AG20443 (cell line): ENCODE results near the gene GNG14.
A peak's percentile ranks its signal among the peaks of the same experiment; 100 is the strongest.
"Not testable (repeated sequence)": the region's sequence is repeated elsewhere in the genome, so short reads cannot be mapped to it uniquely, and the experiment has no call there.

Experiments
- DNase-seq: peaks from one replicate; pipeline ENCODE4 v3.0.0; 2012; ENCODE audit warnings: low spot score, mixed read lengths

Gene GNG14

DNA sequence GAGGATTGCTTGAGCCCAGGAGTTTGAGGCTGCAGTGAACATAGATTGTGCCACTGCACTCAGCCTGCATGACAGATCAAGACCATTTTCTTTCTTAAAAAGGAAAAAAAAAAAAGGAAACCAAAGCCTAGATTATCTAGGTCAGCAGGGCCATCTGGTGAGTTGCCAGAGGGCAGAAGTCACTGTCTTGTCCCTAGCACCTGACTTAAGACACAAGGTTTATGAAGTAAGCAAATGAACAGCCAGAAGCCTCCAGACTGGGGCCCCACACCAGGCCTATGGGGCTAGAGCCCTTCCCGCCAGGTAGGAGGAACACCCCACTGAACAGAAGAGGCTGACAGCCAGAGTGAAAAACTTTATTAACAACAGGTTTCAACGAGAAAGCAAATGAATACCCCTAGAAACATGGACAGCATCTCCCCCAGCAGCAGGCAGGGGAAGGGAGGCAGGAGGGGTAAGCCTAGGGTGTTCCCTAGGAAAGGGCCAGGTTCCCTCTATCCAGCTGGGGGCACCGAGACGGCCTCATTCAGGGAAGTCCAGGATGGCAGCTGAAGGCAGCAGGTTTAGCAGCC lies 20.0 kb upstream of the GNG14 start:
- DNase-seq, result no peak

DNA sequence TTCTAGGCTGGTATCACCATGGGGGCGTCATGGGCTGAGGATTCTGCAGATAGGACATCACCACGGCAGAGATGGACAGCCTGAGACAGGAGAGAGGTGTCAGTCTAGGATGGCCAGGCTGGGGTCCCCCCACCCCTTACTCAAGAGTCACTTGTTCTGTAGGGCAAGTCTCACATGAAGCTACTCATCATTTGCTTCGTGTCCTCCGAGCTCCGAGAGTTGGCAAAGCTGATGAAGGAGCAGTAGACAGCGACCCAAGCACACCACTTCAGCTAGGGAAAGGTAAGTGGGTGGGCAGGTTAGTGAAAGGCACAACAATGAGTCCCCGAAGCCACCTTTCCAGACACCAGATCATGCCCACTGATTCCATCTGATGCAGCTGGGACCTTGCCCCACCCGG lies 19.5 kb upstream of the GNG14 start:
- DNase-seq, result no peak

GRCh38 chr19:12668932-12669269 lies 18.9 kb upstream of the GNG14 start:
- DNase-seq, result peak; percentile 78

DNA sequence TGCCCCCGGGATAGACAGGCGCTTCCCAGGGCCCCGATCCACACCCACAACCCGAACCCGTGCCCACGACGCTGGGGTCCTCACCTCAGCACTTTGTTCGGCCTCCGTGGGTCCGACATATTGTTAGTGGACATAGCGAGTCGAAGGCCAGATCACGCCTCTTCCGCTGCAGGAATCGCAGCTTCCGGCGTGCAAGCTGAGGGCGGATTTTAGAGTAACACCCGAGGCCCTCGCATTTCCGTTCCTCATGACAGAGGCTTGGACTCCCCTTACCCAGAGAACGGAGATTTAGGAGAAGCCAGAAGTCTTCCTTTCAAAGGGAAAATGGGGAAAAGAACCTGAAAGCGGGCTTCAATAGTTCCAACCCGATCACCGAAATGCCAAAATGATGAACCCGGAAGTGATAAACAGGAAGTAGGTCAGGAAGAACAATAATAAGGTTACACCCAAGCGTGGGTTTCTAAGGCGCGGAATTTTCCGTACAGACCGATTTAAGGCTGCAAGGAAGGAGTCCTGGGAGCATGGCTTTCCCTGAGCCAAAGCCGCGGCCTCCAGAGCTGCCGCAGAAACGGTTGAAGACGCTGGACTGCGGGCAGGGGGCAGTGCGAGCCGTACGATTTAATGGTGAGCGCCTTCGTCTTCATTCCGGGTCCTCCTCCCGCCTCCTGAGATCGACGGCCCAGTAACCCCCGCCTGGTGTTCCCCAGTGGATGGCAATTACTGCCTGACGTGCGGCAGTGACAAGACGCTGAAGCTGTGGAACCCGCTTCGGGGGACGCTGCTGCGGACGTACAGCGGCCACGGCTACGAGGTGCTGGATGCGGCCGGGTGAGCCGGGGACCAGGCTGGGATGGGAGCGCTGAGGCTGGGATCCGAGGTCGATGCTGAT lies 18.3 kb upstream of the GNG14 start:
- DNase-seq, result peak; percentile 86

DNA sequence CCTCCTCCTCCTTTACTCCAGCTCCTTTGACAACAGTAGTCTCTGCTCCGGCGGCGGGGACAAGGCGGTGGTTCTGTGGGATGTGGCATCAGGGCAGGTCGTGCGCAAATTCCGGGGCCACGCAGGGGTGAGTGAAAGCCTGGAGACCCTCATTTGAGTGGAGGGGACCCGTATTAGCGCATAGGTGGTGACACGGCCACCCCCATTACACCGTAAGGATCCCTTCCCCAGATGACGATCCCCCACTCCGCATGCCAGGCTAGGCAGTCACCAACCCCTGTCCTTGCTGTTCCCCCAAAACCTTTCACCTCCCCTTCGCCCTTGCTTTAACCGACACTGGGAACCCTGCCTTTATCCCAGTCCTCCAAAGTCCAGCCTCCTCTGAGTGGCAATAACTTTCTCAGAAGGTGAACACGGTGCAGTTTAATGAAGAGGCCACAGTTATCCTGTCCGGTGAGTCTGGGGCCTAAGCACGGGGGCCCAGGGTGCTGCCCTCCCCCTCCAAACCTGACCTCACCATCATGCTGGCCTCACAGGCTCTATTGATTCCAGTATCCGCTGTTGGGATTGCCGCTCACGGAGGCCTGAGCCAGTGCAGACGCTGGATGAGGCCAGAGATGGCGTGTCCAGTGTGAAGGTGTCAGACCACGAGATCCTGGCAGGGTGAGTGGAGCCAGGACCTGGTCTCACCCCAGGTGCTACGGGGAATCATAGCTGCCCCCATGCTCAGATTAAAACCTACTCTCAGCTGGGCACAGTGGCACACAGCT lies 17.5 kb upstream of the GNG14 start:
- no peak for DNase-seq

DNA sequence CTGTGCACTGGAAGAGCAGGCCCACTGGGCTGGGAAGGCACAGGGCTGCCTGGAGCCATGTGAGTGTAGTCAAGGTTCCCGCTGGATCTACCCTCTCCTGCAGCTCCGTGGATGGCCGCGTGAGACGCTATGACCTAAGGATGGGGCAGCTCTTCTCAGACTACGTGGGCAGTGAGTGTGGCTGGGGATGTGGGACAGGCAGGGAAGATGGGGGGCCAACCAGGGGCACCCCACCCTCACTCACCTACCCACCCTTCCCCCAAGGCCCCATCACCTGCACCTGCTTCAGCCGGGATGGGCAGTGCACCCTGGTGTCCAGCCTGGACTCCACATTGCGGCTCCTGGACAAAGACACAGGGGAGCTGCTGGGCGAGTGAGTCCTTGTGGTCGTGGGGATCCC lies 15.1 kb upstream of the GNG14 start:
- no peak for DNase-seq

DNA sequence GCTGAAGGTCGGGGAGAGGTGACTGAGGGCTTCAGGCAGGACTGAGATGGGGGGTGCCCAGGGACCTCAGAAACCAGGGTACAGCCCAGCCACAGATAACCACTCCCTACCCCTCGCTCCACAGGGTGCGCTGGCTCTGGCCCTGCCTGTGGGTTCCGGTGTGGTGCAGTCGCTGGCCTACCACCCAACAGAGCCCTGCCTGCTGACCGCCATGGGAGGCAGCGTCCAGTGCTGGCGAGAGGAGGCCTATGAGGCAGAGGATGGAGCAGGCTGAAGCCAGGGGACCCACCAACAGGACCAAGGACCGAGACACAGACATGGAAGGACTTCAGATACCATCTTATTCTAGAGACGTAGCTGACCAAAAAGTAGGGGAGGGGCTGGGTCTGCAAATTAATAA lies 12.4 kb upstream of the GNG14 start:
- DNase-seq, result no peak

DNA sequence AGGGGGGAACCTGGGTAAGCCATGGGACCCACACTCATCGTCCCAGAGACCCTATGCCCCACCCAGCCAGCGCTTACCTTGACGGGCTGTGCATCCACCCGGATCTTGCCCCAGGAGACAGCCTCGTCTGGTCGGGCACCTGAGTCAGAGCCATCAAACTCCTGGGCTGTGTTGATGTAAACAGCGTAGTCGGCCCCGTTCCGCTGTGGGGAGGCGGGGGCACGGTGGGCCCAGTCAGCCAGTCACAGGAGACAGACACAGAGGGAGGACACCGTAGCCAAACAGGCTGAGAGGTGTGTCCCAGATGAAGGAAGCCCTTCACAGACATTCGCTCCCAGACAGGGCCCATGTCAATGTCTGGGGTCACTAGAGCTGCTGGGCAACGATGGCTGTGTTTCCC lies 11.9 kb upstream of the GNG14 start:
- DNase-seq, result no peak

DNA sequence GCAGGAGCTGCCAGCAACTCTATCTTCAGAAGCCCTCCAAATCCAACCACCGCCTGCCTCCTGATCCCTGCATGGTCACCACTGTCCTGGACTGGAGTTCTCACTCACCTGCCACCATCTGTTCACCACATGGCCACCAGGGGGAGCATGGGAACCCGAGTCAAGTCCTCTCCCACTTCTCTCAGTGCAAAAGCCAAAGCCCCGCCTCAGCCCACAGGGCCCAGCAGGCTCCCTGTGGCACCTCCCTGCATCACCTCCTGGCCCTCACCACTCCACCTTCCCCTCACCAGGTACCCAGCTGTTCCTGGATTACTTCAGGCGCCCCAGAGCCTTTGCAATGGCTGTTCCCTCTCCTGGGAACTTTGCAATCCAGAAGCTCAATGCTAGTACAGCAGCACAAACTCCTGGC lies 11.4 kb upstream of the GNG14 start:
- peak; percentile 88 for DNase-seq

DNA sequence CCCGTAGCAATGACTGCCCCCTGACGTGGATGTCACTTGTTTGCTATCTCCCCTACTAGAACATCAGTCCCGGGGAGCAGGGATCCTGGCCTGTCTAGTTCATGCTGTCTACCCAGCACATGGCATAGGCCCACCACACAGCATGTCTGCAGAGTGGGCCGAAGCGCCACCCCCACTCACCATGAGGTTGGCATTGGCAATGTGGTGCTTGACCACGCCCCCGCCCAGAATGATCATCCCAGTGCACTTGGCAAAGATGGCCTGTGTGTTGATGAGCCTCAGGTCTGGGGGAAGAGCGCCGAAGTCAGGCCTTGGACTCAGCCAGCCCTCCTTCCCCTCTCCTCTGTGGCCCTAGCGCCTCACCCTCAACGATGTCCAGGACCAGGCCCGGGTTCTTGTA lies 10.9 kb upstream of the GNG14 start:
- no peak for DNase-seq

- DNase-seq, result not testable (repeated sequence)
Measured at GRCh38 chr19:12678039-12678438, 9.8 kb upstream of the GNG14 start.

- DNase-seq, result no peak
Measured at GRCh38 chr19:12680034-12680433, 7.8 kb upstream of the GNG14 start.

- DNase-seq, result peak; percentile 96
Measured at GRCh38 chr19:12681074-12681987, 6.5 kb upstream of the GNG14 start, which contains the start of gene DHPS. TSS of gene DHPS (minus strand) at chr19:12681880. CDS start at chr19:12681766, 114 bp downstream.

- no peak for DNase-seq
Measured at GRCh38 chr19:12685831-12686230, 2.0 kb upstream of the GNG14 start.

- no peak for DNase-seq
Measured at GRCh38 chr19:12689012-12689411, 1.2 kb downstream of the GNG14 start.

GRCh38 chr19:12689581-12690216 lies 1.9 kb downstream of the GNG14 start:
- no peak for DNase-seq

DNA sequence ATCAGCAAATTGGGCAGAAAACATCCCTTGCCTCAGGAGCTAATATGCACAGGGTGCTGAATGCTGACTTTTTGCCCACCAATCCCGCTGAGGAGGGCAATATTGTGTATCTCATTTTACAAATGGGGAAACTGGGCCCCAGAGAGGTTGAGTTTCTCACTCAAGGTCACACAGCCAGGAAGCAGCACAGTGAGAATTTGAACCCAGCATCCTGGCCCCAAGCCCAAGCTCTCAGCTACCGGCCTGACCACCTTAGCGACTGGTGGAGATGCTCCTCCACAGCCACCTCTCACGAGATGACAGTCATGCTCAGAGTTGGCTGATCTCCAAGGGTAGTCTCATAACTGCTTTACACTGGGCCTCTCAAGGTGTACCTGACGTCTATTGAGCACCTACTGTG lies 5.2 kb downstream of the GNG14 start:
- no peak for DNase-seq

DNA sequence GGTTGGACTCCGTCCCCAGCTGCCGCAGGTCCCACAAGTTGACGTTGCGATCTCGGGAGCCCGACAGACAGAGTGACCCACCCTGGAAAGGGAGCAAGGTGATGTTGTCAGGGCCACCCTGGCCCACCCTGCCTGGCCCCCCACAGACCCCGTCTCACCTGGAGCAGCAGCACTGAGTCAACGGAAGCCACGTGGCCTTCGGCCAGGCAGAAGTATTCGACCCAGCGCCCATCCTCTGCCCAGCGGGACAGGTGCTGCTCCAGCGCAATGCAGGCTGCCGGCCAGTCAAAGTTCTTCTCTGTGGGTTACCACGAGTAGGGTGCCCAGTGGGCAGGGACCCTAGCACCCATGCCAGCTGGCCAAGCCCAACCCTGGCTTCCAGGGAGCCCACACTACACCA lies 6.8 kb downstream of the GNG14 start:
- DNase-seq, result no peak

GRCh38 chr19:12695096-12695495 lies 7.3 kb downstream of the GNG14 start:
- DNase-seq, result no peak

- DNase-seq, result no peak
Measured at GRCh38 chr19:12695514-12695913, 7.7 kb downstream of the GNG14 start.

- DNase-seq, result no peak
Measured at GRCh38 chr19:12695997-12696365, 8.2 kb downstream of the GNG14 start.
